Esophagus squamous epithelium (tissue), 4 donors: ENCODE data around the gene BRINP3.

Source experiments
- CTCF ChIP-seq, 6 experiments: fragments of 450-650 bp in 4 of 6; fragments of 200-600 bp in 2 of 6; sonication (generic) in 2 of 6; IDR thresholded peaks; one replicate each; pipeline ENCODE4 v1.5.1; 2016 to 2019; ENCODE audit warnings: antibody characterized with exemption in 6 of 6, mild to moderate bottlenecking in 4 of 6, moderate library complexity in 4 of 6
- POLR2A ChIP-seq, 4 donors: fragments of 450-650 bp; IDR thresholded peaks; one replicate each; pipeline ENCODE4 v1.6.1; 2017; ENCODE audit warnings: antibody characterized with exemption in 4 of 4, mild to moderate bottlenecking in 4 of 4, moderate library complexity in 3 of 4

- TF ChIP-seq POLR2A (IDR thresholded peaks at IDR 0.05) (no peak), CTCF (IDR thresholded peaks at IDR 0.05) (no peak)
These were observed 24.1 kb downstream of the BRINP3 start for GRCh38 chr1:190453550-190453949.
